Activated T-helper 1 cell treated with anti-CD3 and anti-CD28 coated beads, Interleukin-12 subunit alpha, Interleukin-12 subunit beta, Interleukin-2, Interleukin-4 antibody, amounts not matched to agents 30 ng/mL and 10 ng/mL and 1 ng/mL, durations not matched to agents 14 hours and 24 hours and 36 hours (primary cell): ENCODE data around the gene RNFT2. TPM values are rescaled to one million over a fixed set of nuclear protein-coding genes. Genes with fewer than 3 reads are reported as not detected.
"Not testable (repeated sequence)": the region's sequence is repeated elsewhere in the genome, so short reads cannot be mapped to it uniquely, and the experiment has no call there.

Source experiments
- DNase-seq: peaks from one replicate; pipeline ENCODE4 v3.0.0; 2021; ENCODE audit warnings: low spot score
- H3K27ac Mint-ChIP-seq: one replicate; pipeline ENCODE4 v1.8.0; 2021; ENCODE audit warnings: mild to moderate bottlenecking, mixed read lengths
- H3K27me3 Mint-ChIP-seq: one replicate; pipeline ENCODE4 v1.8.0; 2022; ENCODE audit warnings: mild to moderate bottlenecking, moderate library complexity, mixed read lengths; ENCODE audit not compliant: insufficient read depth
- H3K36me3 Mint-ChIP-seq: one replicate; pipeline ENCODE4 v1.8.0; 2021; ENCODE audit warnings: low read depth, mixed read lengths
- H3K4me1 Mint-ChIP-seq: one replicate; pipeline ENCODE4 v1.8.0; 2021; ENCODE audit warnings: low read depth, mixed read lengths
- H3K4me3 Mint-ChIP-seq: one replicate; pipeline ENCODE4 v1.8.0; 2021; ENCODE audit warnings: mild to moderate bottlenecking, moderate library complexity, mixed read lengths
- H3K9me3 Mint-ChIP-seq: one replicate; pipeline ENCODE4 v1.8.0; 2021; ENCODE audit warnings: mixed read lengths
- intact Hi-C: fragments of 100-400 bp; cut with micrococcal nuclease; formaldehyde crosslinking; loops from one replicate; pipeline ENCODE4 v1.15.1; 2024
- total RNA-seq: library from RNA; stranded (reverse); gene quantifications from 2 replicates; pipeline ENCODE4 v1.2.3, GENCODE V29; 2022

The RNFT2 gene
- total RNA-seq, 1 donor from 2014 or later = 8.0 TPM

DNA sequence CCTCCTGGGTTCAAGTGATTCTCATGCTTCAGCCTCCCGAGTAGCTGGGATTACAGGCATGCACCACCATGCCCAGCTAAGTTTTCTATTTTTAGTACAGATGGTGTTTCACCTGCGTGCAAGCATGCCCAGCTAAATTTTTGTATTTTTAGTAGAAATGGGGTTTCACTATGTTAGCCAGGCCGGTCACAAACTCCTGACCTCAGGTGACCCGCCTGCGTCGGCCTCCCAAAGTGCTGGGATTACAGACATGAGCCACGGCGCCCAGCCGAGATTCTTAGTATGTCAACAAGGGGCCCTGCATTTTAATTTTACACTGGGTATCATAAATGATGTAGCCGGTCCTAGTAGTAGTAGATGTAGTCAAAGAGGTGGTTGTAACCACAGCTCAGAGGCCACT is 76.7 kb downstream of the RNFT2 start:
- not testable (repeated sequence) for H3K27ac Mint-ChIP-seq

DNA sequence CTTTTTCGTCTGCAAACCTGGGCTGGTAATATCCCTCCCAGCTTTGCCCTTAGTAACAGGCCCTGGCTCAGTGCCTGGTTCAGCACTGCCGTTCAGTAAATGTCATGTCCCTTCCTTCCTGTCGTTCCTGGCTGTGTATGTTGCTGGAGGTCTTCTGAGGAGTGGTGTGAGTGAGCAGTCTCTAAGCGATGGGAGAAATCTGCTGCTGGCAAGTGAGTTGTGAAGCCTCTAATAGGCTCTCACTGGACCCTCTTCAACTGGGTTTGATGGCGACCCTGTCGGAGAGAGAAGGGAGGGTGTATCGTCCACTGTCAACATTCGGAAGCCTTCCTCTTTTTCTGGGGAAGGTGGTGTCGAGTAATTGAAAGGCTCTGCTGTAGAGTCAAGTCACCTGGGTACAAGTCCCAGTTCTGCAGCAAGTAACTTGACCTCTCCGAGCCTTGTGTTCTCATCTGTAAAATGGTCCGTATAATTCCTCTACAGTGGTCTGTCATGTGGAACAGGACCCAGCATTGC is 80.3 kb downstream of the RNFT2 start:
- peak; percentile 7 for DNase-seq
- no peaks in the 10 kb centered on the region for H3K36me3 Mint-ChIP-seq
- H3K27ac Mint-ChIP-seq = peak overlapping the region; percentile 85
- H3K4me3 Mint-ChIP-seq = peak overlapping the region; percentile 94
- no peaks in the 10 kb centered on the region for H3K9me3 Mint-ChIP-seq
- H3K27me3 Mint-ChIP-seq = peaks cover 4% of the 10 kb centered on the region
- peaks cover 21% of the 10 kb centered on the region for H3K4me1 Mint-ChIP-seq
- intact Hi-C loops = loop anchor here (2.0 to 10.0 kb wide), 2 partner anchors 264 to 542 kb away; partner anchors contain the start of genes MAP1LC3B2 and MED13L

More for the DNA sequence above, 76.7 kb downstream of the RNFT2 start:
- DNase-seq, H3K4me3 Mint-ChIP-seq, H3K27me3 Mint-ChIP-seq, H3K9me3 Mint-ChIP-seq, H3K36me3 Mint-ChIP-seq: not testable (repeated sequence)
- H3K4me1 Mint-ChIP-seq = peaks cover 21% of the 10 kb centered on the region
- intact Hi-C loops = loop anchor here (10.0 kb wide), 1 partner anchor 260 kb away; the partner anchor contains the start of gene MAP1LC3B2

DNA sequence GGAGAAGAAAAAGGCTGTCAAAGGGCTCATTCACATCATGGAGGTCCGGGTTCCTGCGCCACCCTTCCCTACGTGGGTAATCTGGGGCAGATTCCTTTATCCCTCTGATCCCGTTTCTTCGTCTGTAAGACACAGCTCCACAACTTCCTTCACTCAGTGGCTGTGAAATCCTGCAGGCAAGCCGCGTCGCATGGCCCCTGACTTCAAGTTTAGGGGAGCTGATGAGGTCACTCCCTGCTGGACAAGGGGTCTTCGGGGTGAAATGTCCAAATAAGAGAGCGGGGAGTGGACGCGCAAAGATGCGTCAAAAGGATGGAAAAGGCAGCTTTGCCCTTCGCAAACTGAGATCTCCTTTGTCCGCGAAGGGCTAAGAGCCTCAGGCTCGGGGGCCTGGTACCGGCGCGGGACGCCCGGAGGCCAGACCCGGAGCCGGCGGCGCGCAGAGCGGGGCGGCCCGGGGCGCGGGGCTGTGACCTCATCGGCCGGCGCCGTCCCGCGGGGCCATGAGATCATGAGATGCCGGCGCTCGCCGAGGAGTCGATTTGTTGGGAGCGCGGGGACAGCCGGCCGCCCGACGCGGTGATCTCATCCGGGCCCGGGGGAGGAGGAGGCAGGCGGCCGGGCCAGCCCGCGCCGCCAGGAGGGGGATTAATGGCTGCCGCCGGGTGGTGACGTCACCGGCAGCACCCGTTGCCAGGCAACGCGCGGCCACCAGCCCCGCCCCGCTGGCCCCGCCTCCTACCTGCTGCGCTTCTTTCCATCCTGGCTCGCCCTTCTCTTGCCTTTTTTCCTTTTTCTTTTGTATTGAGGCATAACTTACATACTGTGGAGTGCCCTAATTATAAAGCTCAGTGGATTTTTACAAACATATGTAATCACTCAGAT is 81.1 kb downstream of the RNFT2 start:
- Mint-ChIP-seq H3K27me3 (peaks cover 9% of the 10 kb centered on the region), H3K9me3 (no peaks in the 10 kb centered on the region), H3K36me3 (no peaks in the 10 kb centered on the region), H3K4me1 (peaks cover 21% of the 10 kb centered on the region), H3K4me3 (peak overlapping the region; percentile 94), H3K27ac (peak overlapping the region; percentile 98)
- peak; percentile 85 for DNase-seq
- intact Hi-C loops = loop anchor here (1.0 to 10.0 kb wide), 6 partner anchors 81 to 542 kb away; partner anchors contain the start of genes FBXO21, MAP1LC3B2, MED13L and RNFT2

DNA sequence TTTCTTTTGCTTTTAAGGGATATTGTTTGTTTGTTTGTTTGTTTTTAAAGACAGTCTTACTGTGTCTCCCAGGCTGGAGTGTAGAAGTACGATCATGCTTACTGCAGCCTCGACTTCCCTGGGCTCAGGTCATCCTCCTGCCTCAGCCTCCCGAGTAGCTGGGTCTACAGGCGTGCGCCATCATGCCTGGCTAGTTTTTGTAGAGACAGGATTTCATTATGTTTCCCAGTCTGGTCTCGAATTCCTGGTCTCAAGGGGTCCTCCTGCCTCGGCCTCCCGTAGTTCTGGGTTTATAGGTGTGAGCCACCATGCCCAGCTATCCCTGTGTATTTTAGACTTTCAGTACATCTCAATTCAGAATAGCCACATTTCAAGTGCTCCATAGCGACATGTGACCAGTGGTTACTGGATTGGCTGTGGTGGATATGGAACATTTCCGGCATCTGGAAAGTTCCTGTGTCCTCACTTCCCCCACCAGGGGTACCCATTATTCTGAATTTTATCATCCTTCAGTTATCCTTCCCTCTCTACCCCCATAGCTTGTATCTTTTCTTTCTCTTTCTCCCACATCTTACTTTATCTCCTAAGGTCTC is 82.0 kb downstream of the RNFT2 start:
- peak overlapping the region; percentile 58 for H3K4me3 Mint-ChIP-seq
- H3K4me1 Mint-ChIP-seq = peaks cover 21% of the 10 kb centered on the region
- intact Hi-C loops = no loop called here
- DNase-seq = no peak
- peaks cover 9% of the 10 kb centered on the region for H3K27me3 Mint-ChIP-seq
- H3K27ac Mint-ChIP-seq = peak overlapping the region; percentile 75
- H3K36me3 Mint-ChIP-seq = no peaks in the 10 kb centered on the region
- H3K9me3 Mint-ChIP-seq = no peaks in the 10 kb centered on the region

DNA sequence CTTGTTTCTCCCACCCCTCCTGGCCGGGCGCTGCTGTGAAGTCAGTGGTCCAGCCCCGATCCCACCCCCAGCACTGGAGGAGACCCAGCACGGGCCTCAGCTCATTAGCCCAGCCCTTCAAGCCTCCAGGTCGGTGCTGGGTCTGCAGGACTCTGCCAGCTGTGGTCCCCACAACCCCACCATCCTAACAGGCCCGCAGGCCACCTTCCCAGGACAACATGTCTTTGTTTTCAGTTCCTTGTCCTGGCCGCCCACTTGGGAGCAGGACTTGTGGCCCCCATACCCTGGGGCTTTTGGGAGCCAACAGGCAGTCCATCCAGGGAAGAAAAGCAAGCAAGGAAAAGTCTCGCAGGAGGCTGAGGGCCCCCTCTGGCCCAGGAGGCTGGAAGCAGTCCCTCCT is 83.2 kb downstream of the RNFT2 start:
- no peak overlapping the region for H3K27ac Mint-ChIP-seq

DNA sequence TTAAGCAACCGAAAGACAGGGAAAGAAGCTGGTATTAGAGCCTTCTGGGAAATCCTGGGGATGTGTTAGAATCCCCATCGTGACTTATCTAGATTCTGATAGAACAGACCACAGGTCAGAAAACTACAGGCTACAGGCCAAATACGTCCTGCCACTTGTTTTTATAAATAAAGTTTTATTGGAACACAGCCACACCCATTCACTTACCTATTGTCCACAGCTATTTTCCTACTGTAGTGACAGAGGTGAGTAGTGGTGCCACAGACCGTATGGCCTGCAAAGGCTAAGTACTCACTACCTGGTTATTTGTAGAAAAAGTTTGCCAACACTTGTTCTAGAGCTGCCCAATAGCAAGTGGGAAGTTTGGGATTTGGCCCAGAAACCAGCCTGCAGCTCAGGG is 89.3 kb downstream of the RNFT2 start:
- intact Hi-C loops = no loop called here
- no peaks in the 10 kb centered on the region for H3K4me1 Mint-ChIP-seq
- DNase-seq = no peak
- H3K27ac Mint-ChIP-seq = no peak overlapping the region
- no peaks in the 10 kb centered on the region for H3K36me3 Mint-ChIP-seq
- H3K9me3 Mint-ChIP-seq = no peaks in the 10 kb centered on the region
- no peak overlapping the region for H3K4me3 Mint-ChIP-seq
- H3K27me3 Mint-ChIP-seq = peaks cover 7% of the 10 kb centered on the region

More for the DNA sequence above, 83.2 kb downstream of the RNFT2 start:
- no peaks in the 10 kb centered on the region for H3K9me3 Mint-ChIP-seq
- H3K27me3 Mint-ChIP-seq = peaks cover 7% of the 10 kb centered on the region
- H3K4me1 Mint-ChIP-seq = peaks cover 21% of the 10 kb centered on the region
- no peaks in the 10 kb centered on the region for H3K36me3 Mint-ChIP-seq
- intact Hi-C loops = no loop called here
- no peak overlapping the region for H3K4me3 Mint-ChIP-seq
- DNase-seq = no peak

DNA sequence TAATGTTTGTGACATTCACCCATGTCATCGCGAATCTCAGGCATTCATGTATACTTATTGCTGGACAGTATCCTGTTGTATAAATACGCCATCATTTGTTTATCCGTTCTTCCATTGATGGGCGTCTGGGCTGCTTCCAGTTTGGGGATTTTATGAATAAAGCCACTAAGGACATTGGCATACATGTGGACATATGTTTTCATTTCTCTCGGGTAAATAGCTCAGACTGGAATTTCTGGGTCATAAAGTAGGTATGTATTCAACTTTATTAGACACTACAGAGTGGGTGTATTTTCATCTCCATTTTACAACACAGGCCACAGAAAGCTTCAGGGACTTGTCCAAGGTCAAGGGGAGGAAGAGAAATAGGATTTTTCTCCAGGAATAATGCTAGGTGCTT is 94.2 kb downstream of the RNFT2 start:
- Mint-ChIP-seq H3K4me3 (no peak overlapping the region), H3K27ac (no peak overlapping the region), H3K4me1 (no peaks in the 10 kb centered on the region), H3K9me3 (no peaks in the 10 kb centered on the region), H3K36me3 (no peaks in the 10 kb centered on the region), H3K27me3 (peaks cover 1% of the 10 kb centered on the region)
- intact Hi-C loops = no loop called here
- no peak for DNase-seq

DNA sequence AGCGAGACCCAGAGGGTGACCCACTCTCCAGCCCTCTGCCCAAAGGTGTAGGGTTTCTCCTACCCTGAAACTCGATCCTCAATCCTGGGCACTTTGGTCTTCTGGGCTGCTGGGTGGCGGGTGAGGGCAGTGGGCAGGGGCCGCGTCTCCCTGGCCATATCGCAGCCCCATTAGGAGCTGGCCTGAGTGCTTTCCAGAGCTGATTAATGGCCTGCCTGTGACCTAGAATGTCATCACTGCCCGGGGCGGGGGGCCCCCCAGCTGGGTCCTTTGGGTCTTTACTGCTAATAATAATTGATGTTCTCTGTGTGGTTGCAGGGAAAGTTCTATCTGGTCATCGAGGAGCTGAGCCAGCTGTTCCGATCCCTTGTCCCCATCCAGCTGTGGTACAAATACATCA is 95.4 kb downstream of the RNFT2 start:
- no peak for DNase-seq
- intact Hi-C loops = no loop called here
- no peaks in the 10 kb centered on the region for H3K9me3 Mint-ChIP-seq
- no peaks in the 10 kb centered on the region for H3K4me1 Mint-ChIP-seq
- H3K27me3 Mint-ChIP-seq = peaks cover 1% of the 10 kb centered on the region
- no peak overlapping the region for H3K27ac Mint-ChIP-seq
- no peaks in the 10 kb centered on the region for H3K36me3 Mint-ChIP-seq
- no peak overlapping the region for H3K4me3 Mint-ChIP-seq

DNA sequence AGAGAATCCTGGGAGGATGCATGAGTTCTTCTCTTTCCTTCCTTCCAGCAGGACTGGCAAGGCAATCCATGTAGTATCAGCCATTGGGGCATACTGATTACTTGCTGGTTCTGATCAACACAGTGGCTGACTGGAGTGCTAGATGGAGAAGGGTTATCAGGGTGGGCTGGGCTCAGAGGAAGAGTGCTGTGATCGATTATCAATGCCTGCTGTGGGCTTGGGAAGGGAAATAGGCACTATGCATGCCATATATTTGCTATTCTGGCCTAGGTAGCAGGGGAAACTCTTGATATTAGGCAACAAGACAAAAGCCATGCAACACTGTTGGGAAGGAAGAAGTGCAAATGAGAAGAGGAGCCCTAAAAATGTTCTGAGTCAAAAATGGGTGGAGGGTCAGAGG is 97.4 kb downstream of the RNFT2 start:
- Mint-ChIP-seq H3K36me3 (no peaks in the 10 kb centered on the region), H3K4me1 (no peaks in the 10 kb centered on the region), H3K27ac (no peak overlapping the region), H3K4me3 (no peak overlapping the region), H3K9me3 (no peaks in the 10 kb centered on the region), H3K27me3 (no peaks in the 10 kb centered on the region)
- DNase-seq = no peak
- intact Hi-C loops = no loop called here

DNA sequence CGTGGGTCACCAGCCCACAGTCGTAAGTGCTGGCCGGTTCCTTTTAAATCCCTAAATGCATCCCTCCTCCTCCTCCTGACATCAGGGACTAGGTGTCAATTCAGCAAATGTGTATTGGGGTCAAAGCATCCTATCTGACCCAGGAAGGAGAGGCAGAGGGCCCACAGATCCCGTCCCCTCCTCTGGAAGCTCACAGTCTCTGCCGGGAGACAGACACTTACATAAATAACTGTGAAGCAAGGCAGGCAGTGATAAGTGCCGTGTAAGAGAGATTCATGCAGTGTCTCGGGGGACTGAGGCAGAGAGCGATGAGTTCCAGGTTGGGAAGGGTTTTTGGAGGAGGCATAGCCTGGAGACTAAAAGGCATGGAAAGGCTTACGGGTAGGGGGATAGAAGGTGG is 99.0 kb downstream of the RNFT2 start:
- H3K4me3 Mint-ChIP-seq = no peak overlapping the region
- H3K27ac Mint-ChIP-seq = no peak overlapping the region
- intact Hi-C loops = no loop called here
- no peaks in the 10 kb centered on the region for H3K27me3 Mint-ChIP-seq
- no peaks in the 10 kb centered on the region for H3K9me3 Mint-ChIP-seq
- no peak for DNase-seq
- no peaks in the 10 kb centered on the region for H3K36me3 Mint-ChIP-seq
- H3K4me1 Mint-ChIP-seq = no peaks in the 10 kb centered on the region

DNA sequence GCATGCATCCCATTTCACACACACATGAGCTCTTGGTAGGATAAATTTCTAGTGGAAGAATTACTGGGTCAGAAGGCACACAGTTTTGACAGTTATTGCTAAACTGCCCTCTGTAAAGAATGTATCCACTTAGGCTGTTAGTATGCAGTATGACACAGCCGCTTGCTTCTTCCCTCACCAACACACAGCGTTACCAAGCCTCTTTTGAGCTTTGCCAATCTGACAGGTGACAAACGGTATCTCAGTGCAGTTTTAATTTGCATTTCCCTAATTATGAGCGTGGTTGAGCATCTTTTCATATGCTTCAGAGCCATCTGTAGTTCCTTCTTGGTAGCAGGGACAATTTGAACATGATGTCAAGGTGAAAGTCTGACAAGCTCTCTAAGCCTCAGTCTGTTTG is 100.2 kb downstream of the RNFT2 start:
- no peaks in the 10 kb centered on the region for H3K9me3 Mint-ChIP-seq
- intact Hi-C loops = no loop called here
- no peaks in the 10 kb centered on the region for H3K27me3 Mint-ChIP-seq
- no peaks in the 10 kb centered on the region for H3K4me1 Mint-ChIP-seq
- no peak overlapping the region for H3K4me3 Mint-ChIP-seq
- no peak for DNase-seq
- H3K36me3 Mint-ChIP-seq = no peaks in the 10 kb centered on the region
- no peak overlapping the region for H3K27ac Mint-ChIP-seq

DNA sequence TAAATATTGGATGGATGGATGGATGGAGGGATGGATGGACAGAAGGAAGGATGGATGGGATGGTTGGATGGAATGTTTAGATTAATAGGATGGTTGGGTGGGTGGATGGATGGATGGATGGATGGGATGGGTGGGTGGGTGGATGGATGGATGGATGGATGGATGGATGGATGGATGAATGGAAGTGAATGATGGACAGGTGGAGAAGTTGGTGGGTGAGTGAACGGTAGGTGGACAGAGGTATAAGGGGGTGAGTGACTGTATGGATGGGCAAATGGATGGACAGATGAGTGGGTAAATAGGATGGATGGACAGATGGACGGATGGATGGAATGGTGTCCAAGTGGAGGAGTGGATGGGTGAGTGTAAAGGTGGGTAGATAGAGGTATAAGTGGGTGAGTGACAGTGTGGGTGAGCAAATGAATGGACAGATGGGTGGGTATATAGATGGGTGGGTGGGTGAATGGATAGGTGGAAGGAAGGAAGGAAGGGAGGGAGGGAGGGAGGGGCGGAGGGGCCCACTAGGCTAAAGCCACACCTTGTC is 101.2 kb downstream of the RNFT2 start:
- no peak overlapping the region for H3K4me3 Mint-ChIP-seq

DNA sequence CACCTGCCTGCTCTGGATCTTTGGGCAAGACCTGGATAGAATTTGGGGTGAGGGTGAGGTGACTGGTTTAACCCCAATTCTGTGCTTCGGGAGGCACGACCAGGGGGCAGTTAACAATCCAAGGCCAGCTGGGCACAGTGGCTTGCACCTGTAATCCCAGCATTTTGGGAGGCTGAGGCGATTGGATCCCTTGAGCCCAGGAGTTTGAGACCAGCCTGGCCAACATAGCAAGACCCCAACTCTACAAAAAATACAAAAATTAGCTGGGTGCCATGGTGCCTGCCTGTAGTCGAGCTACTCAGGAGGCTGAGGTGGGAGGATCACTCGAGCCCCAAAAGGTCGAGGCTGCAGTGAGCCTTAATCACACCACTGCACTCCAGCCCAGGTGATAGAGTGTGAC is 105.0 kb downstream of the RNFT2 start:
- no peaks in the 10 kb centered on the region for H3K9me3 Mint-ChIP-seq
- no peaks in the 10 kb centered on the region for H3K36me3 Mint-ChIP-seq
- H3K27ac Mint-ChIP-seq = no peak overlapping the region
- no peak for DNase-seq
- no peak overlapping the region for H3K4me3 Mint-ChIP-seq
- intact Hi-C loops = no loop called here
- no peaks in the 10 kb centered on the region for H3K4me1 Mint-ChIP-seq
- H3K27me3 Mint-ChIP-seq = no peaks in the 10 kb centered on the region

More for the DNA sequence above, 101.2 kb downstream of the RNFT2 start:
- H3K4me1 Mint-ChIP-seq = no peaks in the 10 kb centered on the region
- intact Hi-C loops = no loop called here
- H3K9me3 Mint-ChIP-seq = no peaks in the 10 kb centered on the region
- H3K27me3 Mint-ChIP-seq = no peaks in the 10 kb centered on the region
- no peak for DNase-seq
- H3K27ac Mint-ChIP-seq = no peak overlapping the region
- H3K36me3 Mint-ChIP-seq = no peaks in the 10 kb centered on the region
